IPS-18a (cell line): ENCODE measurements around the gene SH3PXD2A.

Source experiments
- H3K27ac ChIP-seq: one replicate; pipeline ENCODE4 v1.5.1; 2013; ENCODE audit warnings: low read length
- H3K27me3 ChIP-seq: one replicate; pipeline ENCODE4 v1.6.1; 2013; ENCODE audit warnings: mild to moderate bottlenecking, low read length; ENCODE audit not compliant: control insufficient read depth, insufficient read depth
- H3K36me3 ChIP-seq: one replicate; pipeline ENCODE4 v1.6.1; 2013; ENCODE audit warnings: low read depth, low read length; ENCODE audit not compliant: control insufficient read depth
- H3K4me1 ChIP-seq: one replicate; pipeline ENCODE4 v1.6.1; 2013; ENCODE audit warnings: low read depth, low read length; ENCODE audit not compliant: control insufficient read depth
- H3K4me3 ChIP-seq: one replicate; pipeline ENCODE4 v1.5.1; 2013; ENCODE audit warnings: low read length
- H3K9ac ChIP-seq: one replicate; pipeline ENCODE4 v1.6.1; 2013; ENCODE audit warnings: mild to moderate bottlenecking, low read length, moderate library complexity
- H3K9me3 ChIP-seq: one replicate; pipeline ENCODE4 v1.6.1; 2013; ENCODE audit warnings: low read depth, low read length; ENCODE audit not compliant: control insufficient read depth

SH3PXD2A gene

GRCh38 chr10:103544657-103545310, 310.6 kb downstream of the SH3PXD2A start:
- Histone ChIP-seq H3K4me3 (no peak overlapping the region), H3K27me3 (no peaks in the 10 kb centered on the region), H3K4me1 (peaks cover 12% of the 10 kb centered on the region), H3K27ac (no peak overlapping the region), H3K36me3 (no peaks in the 10 kb centered on the region), H3K9ac (no peak overlapping the region), H3K9me3 (no peaks in the 10 kb centered on the region)
